ENCODE measurements around the gene C1QTNF8.

Gene C1QTNF8

DNA sequence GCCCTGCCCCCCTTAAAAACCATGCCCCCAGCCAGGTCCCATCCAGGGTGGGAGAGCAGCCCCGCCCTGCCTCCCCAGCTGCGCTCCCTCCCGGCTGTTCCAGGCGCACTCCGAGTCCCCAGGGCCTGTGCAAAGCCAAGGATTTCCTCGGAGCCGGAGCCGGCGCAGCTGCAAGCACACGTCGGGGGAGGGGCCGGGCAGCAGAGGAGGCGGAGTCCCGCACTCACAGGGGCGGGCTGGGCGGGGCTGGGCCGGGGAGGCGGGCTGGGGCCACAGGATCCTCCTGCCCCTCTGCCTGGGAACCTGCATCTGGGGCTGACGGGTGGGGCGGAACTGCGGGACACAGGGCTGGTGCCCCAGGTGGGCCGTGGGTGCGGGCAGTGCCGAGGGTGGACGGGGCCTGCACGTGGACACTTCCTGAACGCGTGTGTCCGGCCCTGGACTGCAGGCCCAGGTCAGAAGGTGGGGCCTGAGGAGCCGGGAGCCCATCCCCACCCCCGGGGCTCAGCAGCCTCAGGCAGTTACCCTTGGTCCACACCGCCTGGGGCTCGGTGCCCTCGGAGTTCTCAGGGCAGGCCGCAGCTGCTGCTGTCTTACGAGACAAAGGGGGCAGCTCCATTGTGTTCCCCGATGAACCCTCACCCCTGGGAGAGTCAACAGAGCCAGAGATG is 47.5 kb downstream of the C1QTNF8 start:
- no peaks in the 10 kb centered on the region for H3K9me3 Mint-ChIP-seq
- H3K36me3 Mint-ChIP-seq (ENCODE audit: insufficient read depth): peaks cover 4% of the 10 kb centered on the region
- H3K4me1 Mint-ChIP-seq (ENCODE audit: low read depth in 2 of 2): no peaks in the 10 kb centered on the region
- no peak overlapping the region for H3K27ac Mint-ChIP-seq
- no peaks in the 10 kb centered on the region for H3K27me3 Mint-ChIP-seq
- no peak overlapping the region for H3K4me3 Mint-ChIP-seq
- ATAC-seq (replicated peaks) (no peak), DNase-seq (no peak)

DNA sequence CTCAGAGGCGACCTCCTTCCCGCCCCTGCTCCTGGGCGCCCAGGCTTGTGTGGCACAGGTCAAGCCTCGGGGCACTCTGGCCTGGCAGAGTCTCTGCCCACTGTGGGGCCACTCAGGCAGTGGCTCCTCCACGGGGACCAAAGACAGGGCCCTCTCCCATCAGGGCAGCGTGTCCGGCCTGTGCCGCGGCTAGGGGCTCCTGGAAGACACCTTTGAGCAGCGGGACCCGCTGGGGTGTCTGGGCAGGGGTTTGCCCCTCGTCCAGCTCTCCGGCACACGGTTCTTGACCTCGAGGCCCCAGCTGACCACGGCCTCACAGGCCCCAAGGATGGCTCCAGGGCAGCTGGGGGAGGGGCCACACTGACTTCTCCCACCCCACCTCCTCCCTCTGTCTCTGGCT is 48.2 kb downstream of the C1QTNF8 start:
- Mint-ChIP-seq H3K27ac (no peak overlapping the region), H3K27me3 (no peaks in the 10 kb centered on the region), H3K9me3 (no peaks in the 10 kb centered on the region), H3K4me1 (ENCODE audit: low read depth in 2 of 2) (no peaks in the 10 kb centered on the region), H3K36me3 (ENCODE audit: insufficient read depth) (peaks cover 4% of the 10 kb centered on the region), H3K4me3 (no peak overlapping the region)
- no peak for ATAC-seq (replicated peaks)
- no peak for DNase-seq

DNA sequence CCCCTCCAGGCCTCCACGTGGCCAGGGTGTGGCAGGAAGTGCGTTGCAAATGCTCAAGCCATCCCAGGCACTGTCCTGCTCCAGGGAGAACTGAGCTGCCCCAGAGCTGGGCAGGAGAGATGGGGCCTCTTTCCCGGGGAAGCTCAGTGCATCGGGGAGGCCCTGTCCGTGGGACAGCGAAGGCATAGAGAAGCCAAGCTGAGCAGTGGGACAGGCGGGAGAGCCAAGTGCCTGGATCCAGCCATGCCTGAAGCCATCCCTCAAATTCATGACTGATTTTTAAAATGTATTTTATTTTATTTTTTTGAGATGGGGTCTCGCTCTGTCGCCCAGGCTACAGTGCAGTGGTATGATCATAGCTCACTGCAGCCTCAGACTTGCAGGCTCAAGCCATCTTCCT is 48.9 kb downstream of the C1QTNF8 start:
- peaks cover 4% of the 10 kb centered on the region for H3K36me3 Mint-ChIP-seq (ENCODE audit: insufficient read depth)

DNA sequence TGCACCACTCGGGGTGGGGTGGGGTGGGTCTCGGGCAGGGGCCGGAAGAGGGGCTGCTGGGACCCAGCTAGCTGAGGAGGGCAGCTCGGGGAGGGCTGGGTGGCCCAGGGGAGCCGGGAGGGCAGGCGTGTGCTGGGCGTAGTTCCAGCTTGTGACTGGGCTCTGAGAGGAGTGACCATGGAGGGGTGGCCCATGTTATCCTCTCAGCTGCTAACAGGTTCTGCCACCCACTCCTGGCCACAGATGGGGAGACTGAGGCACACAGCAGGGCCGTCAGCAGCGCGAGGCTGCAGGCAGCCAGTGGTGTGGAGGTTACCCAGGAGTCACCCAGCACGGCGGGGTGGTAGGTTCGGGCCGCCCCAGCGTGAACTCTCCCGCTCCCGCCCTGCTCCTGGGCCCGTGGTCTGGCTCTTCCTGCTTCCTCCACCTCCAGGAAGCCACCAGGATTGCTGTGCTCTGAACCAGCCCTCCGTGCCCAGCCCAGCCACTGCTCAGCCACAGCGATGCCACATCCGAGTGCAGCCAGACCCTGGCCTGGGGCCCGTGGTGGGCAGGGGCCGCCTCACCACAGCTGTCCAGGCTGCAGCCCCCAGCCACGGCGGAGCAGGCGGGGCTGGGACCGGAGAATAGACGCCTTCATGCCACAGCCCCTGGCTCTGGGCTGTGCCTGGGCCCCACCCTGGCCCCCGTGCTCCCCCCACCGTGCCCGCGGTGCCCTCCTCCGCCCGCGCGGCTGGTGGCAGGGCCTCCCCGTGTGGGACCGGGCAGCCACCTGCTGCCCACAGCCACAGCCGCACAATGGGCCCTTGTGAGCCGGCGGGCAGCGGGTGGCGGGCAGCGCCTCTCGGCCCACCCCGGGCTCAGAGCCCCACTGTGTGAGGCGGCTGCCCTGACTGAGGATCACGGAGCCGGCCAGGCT is 49.8 kb downstream of the C1QTNF8 start:
- no peak overlapping the region for H3K27ac Mint-ChIP-seq
- H3K4me3 Mint-ChIP-seq: no peak overlapping the region
- peaks cover 0 to 13% of the 10 kb centered on the region in 2 donors for H3K27me3 Mint-ChIP-seq
- no peak for ATAC-seq (replicated peaks)
- peaks cover 4% of the 10 kb centered on the region for H3K36me3 Mint-ChIP-seq (ENCODE audit: insufficient read depth)
- H3K4me1 Mint-ChIP-seq (ENCODE audit: low read depth in 2 of 2): no peaks in the 10 kb centered on the region
- no peaks in the 10 kb centered on the region for H3K9me3 Mint-ChIP-seq
- DNase-seq: no peak

More for the DNA sequence above, 48.9 kb downstream of the C1QTNF8 start:
- Mint-ChIP-seq H3K4me1 (ENCODE audit: low read depth in 2 of 2) (no peaks in the 10 kb centered on the region), H3K4me3 (no peak overlapping the region), H3K27ac (no peak overlapping the region), H3K27me3 (peaks cover 0 to 6% of the 10 kb centered on the region in 2 donors), H3K9me3 (no peaks in the 10 kb centered on the region)
- DNase-seq (no peak), ATAC-seq (replicated peaks) (no peak)

DNA sequence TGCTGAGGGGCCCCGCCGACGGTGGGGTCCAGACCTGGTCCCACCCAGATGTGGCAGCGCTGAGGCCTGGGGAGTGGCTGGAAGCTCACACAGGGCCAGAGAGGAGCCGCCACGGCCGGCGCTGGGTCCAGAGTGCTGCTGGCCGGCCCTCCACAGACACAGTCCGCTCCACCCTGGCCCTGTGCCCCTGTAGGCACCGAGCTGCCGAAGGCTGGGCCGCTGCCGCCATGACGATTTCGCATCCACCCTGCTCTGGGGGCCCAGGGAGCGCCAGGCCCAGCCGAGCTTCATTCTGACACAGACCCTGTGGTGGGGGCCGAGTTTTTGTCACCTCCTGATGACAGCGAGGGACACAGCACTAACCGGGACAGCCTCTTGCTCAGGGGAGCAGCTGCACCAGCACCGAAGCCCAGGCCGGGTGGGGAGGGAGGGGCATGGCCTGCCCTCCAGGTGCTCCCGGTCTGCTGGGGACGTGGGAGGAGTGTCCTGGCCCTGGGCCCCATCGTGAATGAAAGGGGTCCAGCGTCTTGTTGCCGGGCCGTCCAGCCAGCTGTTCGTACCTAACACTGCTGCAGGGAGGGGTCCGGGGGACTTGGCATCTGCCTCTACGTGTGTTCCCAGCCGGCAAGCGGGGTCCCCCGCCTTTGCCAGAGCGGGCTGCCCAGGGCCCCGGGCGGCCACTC is 50.6 kb downstream of the C1QTNF8 start:
- H3K4me1 Mint-ChIP-seq (ENCODE audit: low read depth in 2 of 2): no peaks in the 10 kb centered on the region
- H3K36me3 Mint-ChIP-seq (ENCODE audit: insufficient read depth): peaks cover 4% of the 10 kb centered on the region
- no peak for ATAC-seq (replicated peaks)
- peaks cover 0 to 13% of the 10 kb centered on the region in 2 donors for H3K27me3 Mint-ChIP-seq
- H3K27ac Mint-ChIP-seq: no peak overlapping the region
- no peaks in the 10 kb centered on the region for H3K9me3 Mint-ChIP-seq
- no peak overlapping the region for H3K4me3 Mint-ChIP-seq
- DNase-seq: no peak

DNA sequence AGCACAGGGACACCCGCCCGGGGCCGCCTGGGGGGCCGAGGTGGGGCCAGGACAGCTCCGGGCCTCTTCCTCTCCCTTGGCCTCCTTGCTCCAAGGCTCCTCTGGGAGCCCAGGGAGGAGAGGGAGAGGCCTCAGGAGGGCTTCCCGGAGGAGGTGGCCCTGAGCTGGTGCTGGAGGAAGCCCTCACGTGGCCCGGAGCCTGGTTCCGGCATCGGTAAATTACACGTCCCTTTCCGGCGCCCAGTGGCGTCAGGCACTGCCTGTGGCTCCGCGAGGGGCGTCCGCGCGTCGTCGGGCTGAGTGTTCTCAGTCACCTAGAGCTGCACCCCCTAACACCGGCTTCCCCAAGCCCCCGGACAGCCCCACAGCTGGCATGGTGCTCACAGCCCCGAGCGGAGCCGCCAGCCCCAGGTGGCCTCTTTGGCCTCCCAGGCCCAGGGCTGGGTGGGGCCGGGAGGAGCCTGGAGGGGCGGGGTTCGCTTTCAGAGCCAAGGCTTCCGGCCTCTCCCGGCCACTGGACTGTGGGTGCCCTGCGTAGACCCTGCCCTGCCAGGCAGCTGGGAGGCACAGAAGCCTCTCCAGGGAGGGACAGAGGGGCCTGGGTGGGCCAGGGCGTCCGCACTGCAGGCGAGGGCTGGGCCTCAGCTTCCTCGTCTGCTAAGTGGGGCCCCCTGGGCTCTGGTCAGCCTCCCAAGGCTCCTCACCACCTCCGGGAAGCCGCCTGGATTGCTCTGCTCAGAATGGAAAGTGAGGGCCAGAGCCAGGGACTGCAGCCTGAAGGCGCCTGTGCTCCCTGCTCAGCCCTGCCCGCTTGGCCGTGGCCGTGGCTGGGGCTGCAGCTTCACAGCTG is 51.4 kb downstream of the C1QTNF8 start:
- DNase-seq (no peak), ATAC-seq (replicated peaks) (no peak)
- no peaks in the 10 kb centered on the region for H3K4me1 Mint-ChIP-seq (ENCODE audit: low read depth in 2 of 2)
- H3K36me3 Mint-ChIP-seq (ENCODE audit: insufficient read depth): peaks cover 4% of the 10 kb centered on the region
- H3K27me3 Mint-ChIP-seq: peaks cover 0 to 13% of the 10 kb centered on the region in 2 donors
- H3K9me3 Mint-ChIP-seq: no peaks in the 10 kb centered on the region
- no peak overlapping the region for H3K27ac Mint-ChIP-seq
- no peak overlapping the region for H3K4me3 Mint-ChIP-seq

DNA sequence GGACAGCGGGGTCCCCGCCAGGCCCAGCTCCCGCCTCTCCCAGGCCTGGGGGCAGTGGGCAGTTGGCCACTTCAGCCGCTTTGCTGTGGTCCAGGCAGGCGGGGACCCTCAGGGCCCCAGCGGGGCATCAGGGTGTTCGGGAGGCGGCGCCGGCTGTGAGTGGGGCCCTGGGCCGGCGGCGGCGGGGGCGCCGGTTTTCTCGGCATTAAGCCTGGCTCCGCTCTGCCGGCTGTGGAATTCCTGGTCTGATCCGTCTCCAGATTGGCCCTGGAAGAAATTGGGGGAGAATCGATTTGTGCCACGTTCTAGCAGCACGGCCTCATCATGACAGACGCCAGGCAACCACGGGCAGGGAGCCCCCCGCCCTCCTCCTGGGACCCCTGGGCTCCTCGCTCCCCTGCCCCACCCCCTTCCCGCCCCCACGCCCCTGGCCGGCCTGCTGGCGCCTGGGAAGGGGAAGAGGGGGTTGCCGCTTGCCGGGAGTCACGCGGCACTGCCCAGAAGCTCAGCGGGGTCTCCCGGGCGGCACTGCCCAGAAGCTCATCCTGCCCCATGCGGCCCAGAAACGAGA is 52.1 kb downstream of the C1QTNF8 start:
- peaks cover 1% of the 10 kb centered on the region for H3K36me3 Mint-ChIP-seq (ENCODE audit: insufficient read depth)
- H3K27ac Mint-ChIP-seq: no peak overlapping the region
- no peaks in the 10 kb centered on the region for H3K9me3 Mint-ChIP-seq
- ATAC-seq (replicated peaks) (no peak), DNase-seq (no peak)
- H3K4me1 Mint-ChIP-seq (ENCODE audit: low read depth in 2 of 2): no peaks in the 10 kb centered on the region
- no peak overlapping the region for H3K4me3 Mint-ChIP-seq
- peaks cover 0 to 15% of the 10 kb centered on the region in 2 donors for H3K27me3 Mint-ChIP-seq

DNA sequence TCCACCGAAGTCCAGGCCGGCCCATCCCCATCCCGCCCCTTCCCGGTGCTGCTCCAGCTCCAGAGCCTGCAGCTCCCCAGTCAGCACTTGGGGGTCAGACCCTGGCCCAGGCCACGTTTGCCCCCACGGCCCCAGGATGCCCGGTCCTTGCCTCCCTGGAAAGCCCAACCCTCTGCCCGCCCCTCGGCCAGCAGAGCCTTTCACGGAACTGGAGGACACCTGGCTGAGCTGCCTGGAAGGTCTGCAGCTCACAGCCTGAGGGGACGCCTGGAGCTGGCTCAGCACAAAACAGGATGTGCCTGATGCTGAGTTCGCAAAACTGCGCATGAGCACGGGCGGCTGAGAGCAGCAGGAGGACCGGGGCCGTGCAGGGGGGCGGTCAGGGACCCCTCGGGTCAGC is 53.2 kb downstream of the C1QTNF8 start:
- Mint-ChIP-seq H3K9me3 (no peaks in the 10 kb centered on the region), H3K27ac (no peak overlapping the region), H3K4me3 (no peak overlapping the region), H3K36me3 (ENCODE audit: insufficient read depth) (no peaks in the 10 kb centered on the region), H3K4me1 (ENCODE audit: low read depth in 2 of 2) (no peaks in the 10 kb centered on the region), H3K27me3 (peaks cover 0 to 26% of the 10 kb centered on the region in 2 donors)
- ATAC-seq (replicated peaks): no peak
- DNase-seq: no peak

DNA sequence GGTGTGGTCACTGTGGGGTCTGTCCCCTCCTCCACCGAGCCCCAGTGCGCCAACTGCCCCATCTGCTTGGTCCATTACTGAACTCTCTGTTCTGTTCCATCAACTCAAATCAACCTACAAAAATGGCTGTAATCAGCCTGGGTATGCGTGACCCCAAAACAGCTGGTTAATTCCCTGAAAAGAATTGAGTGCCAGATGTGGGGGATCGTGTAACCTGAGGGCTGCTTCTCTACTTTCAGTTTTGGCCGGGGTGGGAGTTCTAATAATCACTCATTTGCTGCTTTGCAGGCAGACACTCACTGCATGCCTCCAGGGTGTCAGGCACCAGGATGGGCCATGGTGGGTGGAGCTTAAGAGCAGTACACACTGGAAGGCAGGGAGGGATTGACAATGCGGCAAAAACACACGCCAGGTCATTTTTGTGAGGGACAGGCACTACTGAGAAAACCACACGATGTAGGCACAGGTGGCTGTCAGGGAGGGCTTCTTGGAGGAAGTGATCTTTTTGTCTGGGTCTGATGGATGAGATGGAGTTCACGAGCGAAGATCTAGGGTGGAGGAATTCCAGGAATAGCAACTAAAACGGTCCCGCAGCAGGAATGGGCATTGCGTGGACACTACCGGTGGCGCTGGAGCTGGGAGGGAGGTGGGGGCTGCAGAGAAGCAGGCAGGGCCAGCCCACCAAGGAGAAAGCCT is 53.8 kb downstream of the C1QTNF8 start:
- no peaks in the 10 kb centered on the region for H3K4me1 Mint-ChIP-seq (ENCODE audit: low read depth in 2 of 2)
- no peak overlapping the region for H3K27ac Mint-ChIP-seq
- no peak for ATAC-seq (replicated peaks)
- H3K4me3 Mint-ChIP-seq: no peak overlapping the region
- H3K36me3 Mint-ChIP-seq (ENCODE audit: insufficient read depth): no peaks in the 10 kb centered on the region
- no peak for DNase-seq
- H3K9me3 Mint-ChIP-seq: no peaks in the 10 kb centered on the region
- H3K27me3 Mint-ChIP-seq: peaks cover 0 to 31% of the 10 kb centered on the region in 2 donors

DNA sequence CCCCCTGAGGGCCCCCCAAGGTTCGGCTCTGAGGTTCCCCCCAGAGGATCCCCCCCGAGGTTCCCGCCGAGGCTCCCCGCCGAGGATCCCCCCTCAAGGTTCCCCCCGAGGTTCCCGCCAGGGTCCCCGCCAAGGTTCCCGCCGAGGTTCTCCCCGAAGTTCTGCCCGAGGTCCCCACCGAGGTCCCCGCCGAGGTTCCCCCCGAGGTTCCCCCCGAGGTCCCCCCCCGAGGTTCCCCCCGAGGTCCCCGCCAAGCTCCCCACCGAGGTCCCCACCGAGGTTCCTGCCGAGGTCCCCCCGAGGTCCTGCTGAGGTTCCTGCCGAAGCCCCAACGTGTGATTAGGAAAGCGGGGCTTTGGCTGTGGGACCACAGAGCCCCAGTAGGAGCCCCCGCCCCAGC is 55.7 kb downstream of the C1QTNF8 start:
- no peaks in the 10 kb centered on the region for H3K4me1 Mint-ChIP-seq (ENCODE audit: low read depth in 2 of 2)
- peaks cover 0 to 31% of the 10 kb centered on the region in 2 donors for H3K27me3 Mint-ChIP-seq
- H3K4me3 Mint-ChIP-seq: no peak overlapping the region
- H3K27ac Mint-ChIP-seq: no peak overlapping the region
- no peaks in the 10 kb centered on the region for H3K36me3 Mint-ChIP-seq (ENCODE audit: insufficient read depth)
- ATAC-seq (replicated peaks) (no peak), DNase-seq (no peak)
- H3K9me3 Mint-ChIP-seq: no peaks in the 10 kb centered on the region

DNA sequence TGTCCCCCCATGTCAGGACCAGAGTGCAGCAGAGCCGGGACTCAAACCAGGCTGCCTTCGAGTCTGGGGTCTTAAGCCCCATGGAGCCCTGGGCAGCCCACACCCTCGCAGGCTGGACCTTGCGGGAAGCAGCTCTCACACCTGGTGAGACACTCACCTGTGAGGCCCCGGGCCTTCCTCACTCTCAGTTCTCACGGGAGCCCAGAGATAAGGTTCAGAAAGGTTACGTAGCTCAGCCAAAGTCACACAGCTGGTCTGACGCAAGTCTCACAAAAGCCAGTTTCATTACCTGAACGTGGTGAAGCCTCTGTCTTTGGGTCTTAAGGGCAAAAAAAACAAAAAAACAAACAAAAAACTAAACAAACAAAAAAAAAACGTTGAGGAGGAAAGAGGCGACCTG is 56.3 kb downstream of the C1QTNF8 start:
- ATAC-seq (replicated peaks) (no peak), DNase-seq (no peak)
- H3K4me1 Mint-ChIP-seq (ENCODE audit: low read depth in 2 of 2): no peaks in the 10 kb centered on the region
- no peaks in the 10 kb centered on the region for H3K36me3 Mint-ChIP-seq (ENCODE audit: insufficient read depth)
- peaks cover 0 to 31% of the 10 kb centered on the region in 2 donors for H3K27me3 Mint-ChIP-seq
- no peak overlapping the region for H3K27ac Mint-ChIP-seq
- H3K9me3 Mint-ChIP-seq: no peaks in the 10 kb centered on the region
- no peak overlapping the region for H3K4me3 Mint-ChIP-seq

DNA sequence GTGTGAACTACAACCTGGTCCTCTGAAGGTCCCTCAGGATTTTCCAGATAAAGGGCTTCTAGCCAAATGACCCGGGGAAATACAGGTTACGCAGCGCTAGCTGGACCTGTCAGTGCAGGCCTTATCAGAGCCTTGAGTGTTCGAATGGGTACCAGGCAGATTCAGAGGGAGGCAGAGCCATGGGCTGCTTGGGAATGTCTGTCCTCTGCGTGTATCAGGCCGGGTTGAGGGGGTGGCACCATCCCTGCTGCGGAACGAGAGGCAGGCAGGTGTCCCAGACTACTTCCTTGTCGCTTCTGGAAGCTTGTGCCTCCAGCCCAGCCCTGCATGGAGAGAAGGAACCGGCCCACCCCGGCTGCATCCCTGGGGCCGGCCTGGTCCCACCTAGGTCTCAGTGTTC is 57.1 kb downstream of the C1QTNF8 start:
- H3K36me3 Mint-ChIP-seq (ENCODE audit: insufficient read depth): no peaks in the 10 kb centered on the region
- ATAC-seq (replicated peaks) (no peak), DNase-seq (no peak)
- H3K4me1 Mint-ChIP-seq (ENCODE audit: low read depth in 2 of 2): no peaks in the 10 kb centered on the region
- no peak overlapping the region for H3K4me3 Mint-ChIP-seq
- H3K27ac Mint-ChIP-seq: no peak overlapping the region
- H3K27me3 Mint-ChIP-seq: peaks cover 0 to 31% of the 10 kb centered on the region in 2 donors
- H3K9me3 Mint-ChIP-seq: no peaks in the 10 kb centered on the region

Measured in effector memory CD8-positive, alpha-beta T cell (primary cell).